ENCODE measurements around the gene LUZP2.

Gene LUZP2

DNA sequence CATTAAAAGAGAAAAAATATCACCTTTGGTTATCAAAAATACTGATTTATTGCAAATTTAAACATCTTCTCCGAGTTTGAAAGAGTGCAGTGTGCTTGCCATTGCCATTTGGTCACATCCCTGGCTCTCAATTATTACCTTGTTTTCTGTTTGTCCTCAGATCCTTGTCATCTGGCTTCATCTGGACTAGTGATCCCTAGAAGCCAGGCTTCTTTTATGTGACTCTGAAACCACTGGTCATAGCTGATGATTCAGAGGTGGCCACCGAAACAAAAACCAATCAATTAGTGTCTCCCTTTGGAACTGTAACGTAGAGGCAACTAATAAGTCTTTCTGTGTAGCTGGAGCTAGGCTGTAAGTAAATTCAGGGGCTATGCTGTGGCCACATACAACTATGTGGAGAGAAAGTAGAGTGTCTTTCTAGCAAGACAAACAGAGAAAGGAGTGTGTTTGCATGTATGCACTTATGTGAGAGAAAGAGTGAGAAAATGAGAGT lies 237.9 kb downstream of the LUZP2 start:
- no peak for DNase-seq

DNA sequence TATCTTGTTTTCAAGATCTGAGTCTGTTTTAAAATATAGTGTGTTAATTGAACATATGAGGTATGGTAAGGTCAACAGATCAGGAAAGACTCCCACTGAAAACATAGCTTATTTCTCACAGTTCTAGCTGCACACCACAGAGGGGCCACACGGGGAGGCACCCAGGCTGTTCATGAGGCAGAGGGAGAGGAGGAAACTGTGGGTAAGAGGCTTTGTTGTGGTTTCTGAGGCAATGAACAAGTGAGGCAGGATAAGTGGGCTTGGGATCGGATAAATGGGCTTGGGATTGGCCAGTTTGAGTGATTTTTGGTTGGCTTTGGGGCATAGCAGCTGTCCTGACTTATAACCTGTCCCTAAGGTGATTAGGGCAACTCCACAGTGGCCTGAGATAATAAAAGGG lies 242.1 kb downstream of the LUZP2 start:
- DNase-seq: no peak

GRCh38 chr11:24739637-24740036 lies 242.8 kb downstream of the LUZP2 start:
- DNase-seq: no peak

DNA sequence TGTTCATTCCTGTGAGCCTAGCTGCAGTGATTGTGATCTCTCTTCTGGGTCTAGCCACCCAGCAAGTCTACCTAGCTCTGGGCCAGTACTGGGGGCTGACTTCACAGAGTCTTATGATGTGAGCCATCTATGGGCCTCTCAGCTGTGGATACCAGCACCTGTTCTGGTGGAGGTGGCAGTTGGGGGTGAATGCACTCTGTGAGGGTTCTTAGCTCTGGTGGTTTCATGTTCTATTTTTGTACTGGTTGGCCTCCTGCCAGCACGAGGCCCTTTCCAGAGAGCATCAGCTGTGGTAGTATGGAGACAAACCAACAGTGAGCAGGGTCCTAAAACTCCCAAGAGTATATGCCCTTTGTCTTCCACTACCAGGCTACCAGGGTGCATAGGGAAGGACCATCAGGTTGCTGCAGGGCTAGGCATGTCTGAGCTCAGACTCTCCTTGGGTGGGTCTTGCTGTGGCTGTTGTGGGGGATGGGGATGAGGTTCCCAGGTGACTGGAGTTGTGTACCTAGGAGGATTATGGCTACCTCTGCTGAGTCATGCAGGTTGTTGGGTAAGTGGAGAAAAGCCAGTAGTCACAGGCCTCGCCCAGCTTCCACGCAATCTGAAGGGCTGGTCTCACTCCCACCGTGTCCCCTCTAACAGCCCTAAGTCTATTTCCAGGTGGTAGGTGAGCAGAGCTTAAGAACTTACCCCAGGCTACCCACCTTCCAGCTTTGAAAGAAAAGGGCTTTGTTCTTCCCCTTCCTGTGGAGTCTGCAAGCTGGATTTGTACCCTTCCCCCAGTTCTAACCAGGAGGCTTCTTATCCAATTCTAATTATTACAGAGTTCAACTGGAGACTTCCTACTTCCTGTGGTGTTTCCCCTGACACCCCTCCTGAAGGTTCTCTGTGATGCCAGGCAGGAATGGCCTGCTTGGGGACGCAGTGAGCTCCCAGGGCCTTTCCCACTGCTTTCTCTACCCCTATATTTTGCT lies 250.7 kb downstream of the LUZP2 start:
- DNase-seq: no peak

GRCh38 chr11:24748261-24748660 lies 251.4 kb downstream of the LUZP2 start:
- no peak for DNase-seq

DNA sequence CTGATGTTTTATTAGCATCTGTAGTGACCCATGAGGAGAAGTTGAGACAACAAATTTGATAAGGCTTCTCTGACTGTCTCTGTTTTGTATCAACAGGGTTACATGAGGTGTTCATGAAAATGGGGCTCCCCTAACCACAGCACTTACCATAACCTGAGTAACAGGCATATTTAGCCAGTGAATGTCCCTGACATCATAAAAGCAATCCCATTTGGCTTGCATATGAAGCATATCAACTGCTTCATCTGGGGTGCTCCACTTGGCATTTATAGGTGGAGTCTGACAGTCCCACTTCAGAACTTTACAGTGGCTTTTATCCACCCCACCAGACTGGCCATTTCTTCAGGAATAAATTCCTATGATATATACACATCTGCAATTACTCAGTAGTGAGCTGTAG lies 257.6 kb downstream of the LUZP2 start:
- DNase-seq: no peak

DNA sequence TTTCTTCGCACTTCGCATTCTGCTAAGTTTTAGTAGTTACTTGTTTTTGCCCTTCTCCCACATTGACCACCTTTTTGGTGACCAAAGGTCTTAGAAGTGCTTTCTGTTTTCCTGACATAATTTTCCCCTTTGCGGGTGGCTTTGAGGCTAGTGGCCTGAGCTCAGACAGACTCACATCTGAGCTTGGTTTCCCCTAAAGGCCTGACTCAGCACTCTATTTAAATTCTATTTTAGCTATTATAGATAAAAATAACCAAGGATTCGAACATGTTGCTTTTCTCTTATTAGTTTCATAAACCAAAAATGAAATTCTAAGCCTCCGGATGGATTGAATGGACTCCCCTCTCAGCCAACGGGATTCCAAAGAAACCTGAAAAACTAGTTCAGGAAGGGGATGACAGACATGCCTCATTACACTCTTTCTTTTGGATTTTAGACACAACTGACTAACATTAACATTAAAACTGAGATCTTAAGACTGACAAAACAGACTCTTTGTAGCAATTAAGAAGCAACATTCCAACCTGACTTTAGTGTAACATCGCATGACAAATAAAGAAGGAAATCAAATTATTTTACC lies 258.5 kb downstream of the LUZP2 start:
- DNase-seq: no peak

DNA sequence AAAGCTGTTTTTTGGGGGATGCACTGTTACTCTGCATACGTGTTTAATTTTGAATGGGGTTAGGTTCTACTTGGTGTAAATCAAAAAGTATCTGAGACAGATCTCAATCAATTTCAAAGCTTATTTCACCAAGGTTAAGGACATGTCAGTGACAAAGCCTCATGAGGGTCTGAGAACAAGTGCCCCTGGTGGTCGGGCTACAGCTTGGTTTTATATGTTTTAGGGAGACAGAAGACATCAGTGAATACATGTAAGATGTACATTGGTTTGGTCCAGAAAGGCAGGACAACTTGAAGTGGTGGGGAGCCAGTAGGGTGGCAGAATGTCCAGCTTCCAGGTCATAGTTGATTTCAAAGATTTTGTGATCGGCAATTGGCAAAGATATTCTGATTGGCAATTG lies 262.9 kb downstream of the LUZP2 start:
- no peak for DNase-seq

DNA sequence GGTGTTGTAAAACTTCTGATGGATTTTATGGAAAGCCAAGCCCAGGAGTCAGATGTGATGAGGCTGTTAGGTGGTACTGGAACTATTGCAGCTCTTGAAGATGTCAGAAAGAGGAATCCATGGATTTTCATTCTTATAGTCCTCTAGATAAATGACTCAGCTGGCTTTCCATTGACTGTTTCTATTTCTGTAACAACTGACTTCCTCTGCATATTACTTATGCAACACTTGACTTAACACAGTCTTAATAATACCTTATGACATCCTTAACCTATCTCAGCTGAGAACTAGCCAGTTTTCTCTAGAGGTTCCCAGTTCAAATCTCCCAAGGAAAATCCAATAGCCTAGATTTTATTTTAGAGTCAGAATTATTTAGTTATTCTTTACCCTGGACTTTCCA lies 263.8 kb downstream of the LUZP2 start:
- no peak for DNase-seq

GRCh38 chr11:24762076-24762475 lies 265.2 kb downstream of the LUZP2 start:
- DNase-seq: no peak

GRCh38 chr11:24767411-24767810 lies 270.6 kb downstream of the LUZP2 start:
- no peak for DNase-seq

DNA sequence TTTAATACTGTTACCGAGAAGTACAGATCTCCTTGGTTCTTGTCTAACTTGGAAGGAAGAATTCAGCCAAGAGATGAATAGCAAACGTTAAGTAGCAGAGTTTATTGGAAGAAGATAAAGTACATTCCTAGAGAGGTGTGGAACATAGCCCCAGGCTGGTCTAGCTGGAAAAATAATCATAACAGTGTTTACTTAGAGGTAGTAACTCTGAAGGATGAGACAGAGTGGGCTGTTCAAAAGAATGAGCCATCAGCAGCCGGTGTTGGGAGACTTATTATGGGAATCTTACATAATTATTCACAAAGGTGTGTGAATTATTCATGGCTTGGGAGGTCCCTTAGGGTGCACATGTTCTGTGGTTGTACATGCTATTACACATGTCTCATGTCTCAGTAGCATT lies 276.5 kb downstream of the LUZP2 start:
- no peak for DNase-seq

DNA sequence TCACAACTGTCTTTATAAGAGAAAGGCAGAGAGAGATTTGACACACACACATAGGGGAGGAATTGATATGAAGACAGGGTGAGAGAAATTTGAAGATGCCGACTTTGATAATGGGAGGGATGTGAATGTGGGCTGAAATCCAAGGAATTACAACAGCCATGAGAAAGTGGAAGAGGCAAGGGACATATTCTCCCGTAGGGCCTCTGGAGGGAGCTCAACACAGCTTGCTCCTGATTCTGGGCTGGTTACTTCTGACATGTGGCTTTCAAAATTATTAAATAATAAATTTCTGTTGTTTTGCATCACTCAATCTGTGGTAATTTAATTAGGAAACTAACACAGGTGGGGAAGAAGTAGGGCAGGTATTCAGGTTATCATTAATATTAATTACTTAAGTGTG lies 282.9 kb downstream of the LUZP2 start:
- no peak for DNase-seq

DNA sequence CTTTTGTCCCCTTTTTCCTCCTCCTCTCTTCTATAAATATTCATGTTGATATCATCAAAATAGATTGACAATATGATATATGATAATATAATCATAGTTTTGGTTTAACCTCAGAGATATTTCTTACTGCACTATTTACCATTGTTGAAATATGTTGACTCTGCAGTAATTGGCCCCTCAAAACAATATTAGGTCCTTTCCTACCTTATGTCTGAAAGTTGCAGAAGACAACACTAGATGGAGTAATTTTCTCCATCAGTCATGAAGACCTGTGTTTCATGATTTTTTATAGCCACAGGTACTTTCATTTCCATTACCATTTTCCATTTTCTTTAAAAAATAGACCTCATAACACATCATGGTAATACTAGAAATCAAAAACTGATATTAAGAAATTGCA lies 284.4 kb downstream of the LUZP2 start:
- DNase-seq: no peak

DNA sequence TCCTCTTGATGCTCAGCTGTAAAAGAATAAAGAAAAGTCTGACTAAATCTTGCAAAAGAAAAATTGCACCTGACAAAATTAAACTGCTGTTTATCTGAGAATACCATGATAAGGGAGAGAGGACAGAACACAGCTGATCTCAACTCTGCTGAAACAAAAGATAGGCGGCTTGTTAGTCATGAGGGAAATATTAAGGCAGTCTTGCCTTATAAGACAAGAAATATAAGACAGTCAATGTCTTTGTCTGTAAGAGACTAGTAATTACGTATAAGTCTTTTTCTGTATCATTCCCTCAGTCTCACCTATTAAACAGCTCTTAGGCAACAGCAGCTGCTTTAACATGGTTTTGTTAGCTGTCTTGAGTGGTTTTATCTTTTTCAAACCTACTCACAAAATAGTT lies 296.6 kb downstream of the LUZP2 start:
- no peak for DNase-seq

- DNase-seq: no peak
Observed at GRCh38 chr11:24794064-24794463, 297.2 kb downstream of the LUZP2 start.

GRCh38 chr11:24805671-24806070 lies 308.8 kb downstream of the LUZP2 start:
- no peak for DNase-seq

GRCh38 chr11:24808173-24808572 lies 311.3 kb downstream of the LUZP2 start:
- no peak for DNase-seq

DNA sequence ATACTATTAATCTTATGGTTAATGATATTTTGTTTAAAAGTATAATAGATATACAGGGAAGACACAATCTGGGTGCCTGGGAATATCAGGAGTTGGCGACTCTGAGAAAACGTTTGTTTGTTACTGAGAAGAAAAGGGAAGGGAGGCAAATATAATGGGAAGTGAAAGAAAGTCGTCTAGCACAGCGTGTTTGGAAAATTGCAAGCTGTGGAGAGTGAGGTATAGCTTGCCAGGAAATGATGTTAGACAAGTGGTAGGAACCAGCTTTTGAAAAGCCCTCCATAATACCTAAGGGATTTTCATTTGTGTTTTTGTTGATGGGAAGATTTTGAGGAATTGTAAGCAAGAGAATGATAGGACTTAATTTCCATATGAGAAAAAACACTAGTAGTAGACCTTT lies 322.2 kb downstream of the LUZP2 start:
- DNase-seq: no peak

- no peak for DNase-seq
Observed at GRCh38 chr11:24819863-24820434, 323.1 kb downstream of the LUZP2 start.

DNA sequence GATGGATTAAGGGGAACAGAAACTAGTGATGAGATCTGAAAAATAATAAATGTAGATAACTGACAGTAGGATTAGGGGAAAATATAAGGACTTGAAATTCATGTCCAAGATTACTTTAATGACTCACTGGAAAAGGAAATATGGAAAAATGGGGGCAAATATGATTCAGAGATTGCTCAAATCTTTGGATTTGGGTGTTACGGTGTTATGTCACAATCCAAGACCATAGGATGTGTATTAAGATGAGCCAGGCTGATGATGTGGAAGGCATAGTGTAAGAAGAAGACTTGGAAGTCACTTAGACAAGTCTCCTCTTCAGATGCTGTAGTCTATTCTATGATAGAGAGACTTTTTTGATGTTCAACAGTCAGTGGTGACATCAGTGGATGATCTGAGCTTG lies 323.7 kb downstream of the LUZP2 start:
- DNase-seq: no peak

DNA sequence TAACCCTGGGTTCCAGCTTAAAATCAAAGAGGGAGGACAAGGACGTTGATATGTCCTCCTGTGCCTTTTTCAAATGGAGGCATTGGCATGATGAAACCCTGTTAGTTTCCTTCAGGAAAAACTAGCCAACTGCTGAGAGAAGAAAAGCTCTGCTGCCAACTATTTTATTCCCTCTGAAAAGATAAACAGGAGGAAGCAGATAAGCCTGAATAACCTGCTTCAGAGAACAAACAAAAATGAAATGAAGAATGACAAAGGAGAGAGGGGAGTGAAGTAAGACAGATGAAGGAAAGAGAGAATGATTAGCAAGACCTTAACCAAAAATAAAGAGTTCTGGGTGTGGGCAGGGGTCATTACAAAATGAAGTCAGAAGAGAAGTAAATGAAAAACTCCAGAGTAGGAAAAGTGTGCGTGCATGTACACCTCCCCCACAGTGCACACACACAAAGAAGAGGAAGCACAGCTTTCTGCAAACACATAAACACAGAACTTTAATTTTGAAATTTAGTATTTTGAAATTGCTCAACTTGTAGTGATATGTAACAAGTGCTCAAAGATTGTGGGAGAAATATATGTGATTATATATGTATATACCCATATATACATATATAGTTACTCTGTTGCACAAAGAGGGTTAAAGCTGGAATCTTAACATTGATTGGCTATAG lies 332.2 kb downstream of the LUZP2 start:
- DNase-seq: no peak

DNA sequence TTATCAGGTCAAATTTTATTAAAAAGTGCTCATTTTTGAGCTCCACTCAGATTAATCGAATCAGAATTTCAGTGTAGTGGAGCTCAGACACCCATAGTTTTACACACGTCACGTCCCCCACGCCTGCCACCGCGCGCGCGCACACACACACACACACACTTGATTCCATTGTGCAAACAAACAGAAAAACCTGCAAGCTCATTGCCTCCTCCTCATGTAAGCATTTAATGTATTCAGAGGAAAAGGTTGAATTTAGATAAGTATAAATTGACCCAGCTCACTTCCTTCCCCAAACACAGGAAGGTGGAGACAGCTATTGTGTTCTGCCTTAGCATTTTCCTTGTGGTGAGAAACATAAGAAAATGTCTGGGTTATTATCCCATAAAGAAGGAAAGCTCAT lies 336.7 kb downstream of the LUZP2 start:
- no peak for DNase-seq

Measured in activated CD8-positive, alpha-beta memory T cell treated with anti-CD3 and anti-CD28 coated beads for 24 hours (primary cell).